Gastrocnemius medialis (tissue), 4 donors: ENCODE measurements around the gene ADAMTS4. TPM values are rescaled to one million over a fixed set of nuclear protein-coding genes. Genes with fewer than 3 reads are reported as not detected.
A peak's percentile ranks its signal among the peaks of the same experiment; 100 is the strongest.

ENCODE experiments used
- ATAC-seq, 2 donors: fragments of 150-250 bp; one replicate each; pipeline ENCODE4 v1.9.1; 2016
- DNase-seq, 2 donors: peaks; one replicate each; pipeline ENCODE4 v3.0.0-alpha.2; 2019
- H3K27ac ChIP-seq, 4 donors: fragments of 200-600 bp; sonication (generic); 1 replicate in 1 of 4; 2 replicates in 3 of 4; pipeline ENCODE4 v1.5.1; 2016 to 2018; ENCODE audit warnings: mild to moderate bottlenecking in 2 of 4, moderate library complexity in 1 of 4
- H3K27me3 ChIP-seq, 3 donors: fragments of 200-600 bp; sonication (generic) in 2 of 3; 1 replicate in 1 of 3; 2 replicates in 2 of 3; pipeline versions ENCODE4 v1.5.1 to v1.6.0; 2016 to 2019; ENCODE audit warnings: mild to moderate bottlenecking in 1 of 3, moderate library complexity in 1 of 3
- H3K36me3 ChIP-seq, 2 donors: fragments of 200-600 bp; sonication (generic) in 1 of 2; one replicate each; pipeline ENCODE4 v1.5.1; 2017 to 2018
- H3K4me1 ChIP-seq, 2 donors: fragments of 200-600 bp; sonication (generic) in 1 of 2; one replicate each; pipeline ENCODE4 v1.5.1; 2016 to 2017; ENCODE audit warnings: mild to moderate bottlenecking in 2 of 2
- H3K4me3 ChIP-seq, 4 donors: fragments of 200-600 bp; sonication (generic) in 3 of 4; 1 replicate in 1 of 4; 2 replicates in 3 of 4; pipeline ENCODE4 v1.5.1; 2016 to 2019; ENCODE audit warnings: mild to moderate bottlenecking in 2 of 4
- H3K9me3 ChIP-seq, 3 donors: fragments of 200-600 bp; sonication (generic) in 2 of 3; 1 replicate in 1 of 3; 2 replicates in 2 of 3; pipeline ENCODE4 v1.5.1; 2016 to 2019
- CTCF ChIP-seq, 5 experiments: fragments of 450-650 bp in 3 of 5; fragments of 200-600 bp in 2 of 5; sonication (generic) in 2 of 5; IDR thresholded peaks in 4 of 5; conservative IDR thresholded peaks in 1 of 5; 1 replicate in 4 of 5; 2 replicates in 1 of 5; pipeline ENCODE4 v1.5.1; 2016 to 2019; ENCODE audit warnings: antibody characterized with exemption in 5 of 5, mild to moderate bottlenecking in 3 of 5, moderate library complexity in 3 of 5
- POLR2A ChIP-seq, 2 donors: fragments of 450-650 bp; IDR thresholded peaks; one replicate each; pipeline ENCODE4 v1.6.1; 2017; ENCODE audit warnings: antibody characterized with exemption in 2 of 2, mild to moderate bottlenecking in 2 of 2, moderate library complexity in 2 of 2
- in situ Hi-C, 4 donors: fragments of 200-750 bp; cut with MboI; loops; one replicate each; pipeline versions ENCODE4 v1.15.0 to v1.8.0; 2017; ENCODE audit warnings: low sequenced_read_pairs in 4 of 4
- intact Hi-C: fragments of 100-400 bp; cut with DNase I; formaldehyde crosslinking; loops from one replicate; pipeline ENCODE4 v1.15.1; 2023; ENCODE audit warnings: low total_unique reads
- total RNA-seq, 4 donors: library from RNA; depleted of rRNA; stranded (reverse); fragments of >200 nt; gene quantifications; one replicate each; pipeline versions ENCODE4 v1.1.0 to v1.2.3, GENCODE V29; 2016

Gene ADAMTS4
- total RNA-seq, 4 donors from 2014 or later: 1.2 to 12.4 (median 5.2) TPM

GRCh38 chr1:161179698-161180097, 19.2 kb downstream of the ADAMTS4 start:
- DNase-seq: no peak
- intact Hi-C loops: no loop called here
- ATAC-seq: no peak
- TF ChIP-seq POLR2A (IDR thresholded peaks at IDR 0.05): no peak
- no peak for TF ChIP-seq CTCF (IDR thresholded peaks at IDR 0.05 in 4 of 5, conservative IDR thresholded peaks at IDR 0.05 in 1 of 5)
- no peak overlapping the region for H3K27ac ChIP-seq
- H3K9me3 ChIP-seq: no peaks in the 10 kb centered on the region
- H3K4me3 ChIP-seq: no peak overlapping the region
- H3K27me3 ChIP-seq: no peaks in the 10 kb centered on the region
- peaks cover 0 to 8% of the 10 kb centered on the region in 2 donors for H3K36me3 ChIP-seq
- peaks cover 12 to 15% of the 10 kb centered on the region in 2 donors for H3K4me1 ChIP-seq
- in situ Hi-C loops: loop anchor here in 1 of 4 donors (10.0 to 25.0 kb wide), 2 partner anchors 45 to 583 kb away; partner anchors contain the start of genes APOA2, ATF6 and TOMM40L

- Histone ChIP-seq H3K36me3 (peaks cover 0 to 26% of the 10 kb centered on the region in 2 donors), H3K4me3 (peak overlapping the region; percentile 72 to 92 (median 80)), H3K9me3 (no peaks in the 10 kb centered on the region), H3K4me1 (peaks cover 13 to 16% of the 10 kb centered on the region in 2 donors), H3K27ac (peak overlapping the region; percentile 87 to 91 (median 89)), H3K27me3 (no peaks in the 10 kb centered on the region)
- no peak for DNase-seq
- no peak for ATAC-seq
- intact Hi-C loops: loop anchor here (1.0 kb wide), 1 partner anchor 12 kb away; the partner anchor contains the start of gene PPOX
- TF ChIP-seq CTCF (IDR thresholded peaks at IDR 0.05 in 4 of 5, conservative IDR thresholded peaks at IDR 0.05 in 1 of 5): no peak
- no peak for TF ChIP-seq POLR2A (IDR thresholded peaks at IDR 0.05)
- in situ Hi-C loops: loop anchor here in 1 of 4 donors (10.0 to 25.0 kb wide), 2 partner anchors 47 to 584 kb away; partner anchors contain the start of genes APOA2, ATF6 and TOMM40L
These were observed 21.0 kb downstream of the ADAMTS4 start for GRCh38 chr1:161177936-161178244.

DNA sequence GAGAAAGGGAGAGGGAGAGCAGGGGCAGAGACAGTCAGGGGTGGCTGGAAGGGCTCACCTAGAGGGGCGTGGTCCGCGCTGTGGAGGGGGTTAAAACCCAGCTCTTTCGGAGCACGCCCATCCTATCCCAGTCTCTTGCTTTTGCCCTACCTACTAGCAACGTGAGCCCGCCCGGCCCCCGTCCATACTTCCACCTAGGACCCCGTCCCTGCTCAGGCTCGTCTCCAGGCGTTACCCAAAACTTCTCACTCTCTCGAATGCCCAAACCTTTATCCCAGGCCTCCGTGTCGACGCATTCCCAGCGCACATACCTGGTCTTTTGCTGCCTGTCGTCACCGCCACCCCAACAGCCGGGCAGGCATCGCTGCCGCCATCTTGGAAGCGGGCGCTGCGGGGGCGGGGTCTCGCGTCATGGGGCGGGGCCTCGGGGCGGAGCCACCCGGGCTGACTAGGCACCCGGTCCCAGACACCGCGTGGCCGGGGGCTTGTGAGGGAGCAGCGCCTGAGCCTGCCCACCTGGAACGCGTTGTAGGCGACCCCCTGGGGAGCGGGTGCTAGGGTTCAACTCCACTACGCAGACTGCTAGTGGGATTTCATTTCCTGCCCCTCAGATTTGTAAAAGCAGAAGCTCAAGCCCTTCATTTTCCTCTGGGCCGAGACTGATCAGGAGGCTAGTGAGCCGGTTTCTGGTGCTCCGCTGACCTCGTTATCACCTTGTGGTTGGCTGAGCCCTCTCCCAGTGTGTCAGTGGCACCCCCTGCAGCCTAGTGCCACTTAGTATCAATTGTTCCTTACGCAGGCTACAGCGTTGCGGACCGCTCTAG, 21.5 kb downstream of the ADAMTS4 start, which contains the start of gene B4GALT3:
B4GALT3 (minus strand) TSS at position 396 of the 824 bp plus-strand sequence. CDS start 1,447 bp downstream, outside the sequence.
- in situ Hi-C loops (loop anchor here in 1 of 4 donors (10.0 to 25.0 kb wide), 2 partner anchors 47 to 585 kb away; partner anchors contain the start of genes APOA2, ATF6 and TOMM40L), intact Hi-C loops (loop anchor here (1.0 kb wide), 1 partner anchor 11 kb away; the partner anchor contains the start of gene PPOX)
- ATAC-seq (peak; percentile 92 to 94), DNase-seq (peak; percentile 84 to 85)
- Histone ChIP-seq H3K36me3 (peaks cover 0 to 29% of the 10 kb centered on the region in 2 donors), H3K4me3 (peak within 1 kb of the TSS; percentile 72 to 92 (median 80)), H3K9me3 (no peaks in the 10 kb centered on the region), H3K4me1 (peaks cover 18 to 21% of the 10 kb centered on the region in 2 donors), H3K27me3 (no peaks in the 10 kb centered on the region), H3K27ac (peak within 1 kb of the TSS; percentile 87 to 91 (median 89))
- TF ChIP-seq POLR2A (IDR thresholded peaks at IDR 0.05) (peak; percentile 90 to 93), CTCF (IDR thresholded peaks at IDR 0.05 in 4 of 5, conservative IDR thresholded peaks at IDR 0.05 in 1 of 5) (no peak)

- TF ChIP-seq CTCF (IDR thresholded peaks at IDR 0.05 in 4 of 5, conservative IDR thresholded peaks at IDR 0.05 in 1 of 5): no peak
- no peak for TF ChIP-seq POLR2A (IDR thresholded peaks at IDR 0.05)
- H3K4me3 ChIP-seq: peak overlapping the region; percentile 72 to 92 (median 80)
- peak; percentile 8 to 16 for ATAC-seq
- peak overlapping the region; percentile 87 to 91 (median 89) for H3K27ac ChIP-seq
- H3K27me3 ChIP-seq: no peaks in the 10 kb centered on the region
- in situ Hi-C loops (loop anchor here in 1 of 4 donors (10.0 to 25.0 kb wide), 2 partner anchors 48 to 586 kb away; partner anchors contain the start of genes APOA2, ATF6 and TOMM40L), intact Hi-C loops (loop anchor here (1.0 kb wide), 2 partner anchors 10 to 26 kb away; partner anchors contain the start of genes NDUFS2 and PPOX)
- H3K9me3 ChIP-seq: no peaks in the 10 kb centered on the region
- H3K36me3 ChIP-seq: peaks cover 0 to 36% of the 10 kb centered on the region in 2 donors
- peaks cover 19 to 23% of the 10 kb centered on the region in 2 donors for H3K4me1 ChIP-seq
- no peak for DNase-seq
These were observed 22.3 kb downstream of the ADAMTS4 start for GRCh38 chr1:161176468-161177111.
